Gastrocnemius medialis (tissue), 4 donors: Measurements from ENCODE around the gene SLX4IP. TPM values are rescaled to one million over a fixed set of nuclear protein-coding genes. Genes with fewer than 3 reads are reported as not detected.

Experiments used
- ATAC-seq, 2 donors: fragments of 150-250 bp; one replicate each; pipeline ENCODE4 v1.9.1; 2016
- DNase-seq, 2 donors: peaks; one replicate each; pipeline ENCODE4 v3.0.0-alpha.2; 2019
- H3K27ac ChIP-seq, 4 donors: fragments of 200-600 bp; sonication (generic); 1 replicate in 1 of 4; 2 replicates in 3 of 4; pipeline ENCODE4 v1.5.1; 2016 to 2018; ENCODE audit warnings: mild to moderate bottlenecking in 2 of 4, moderate library complexity in 1 of 4
- H3K27me3 ChIP-seq, 3 donors: fragments of 200-600 bp; sonication (generic) in 2 of 3; 1 replicate in 1 of 3; 2 replicates in 2 of 3; pipeline versions ENCODE4 v1.5.1 to v1.6.0; 2016 to 2019; ENCODE audit warnings: mild to moderate bottlenecking in 1 of 3, moderate library complexity in 1 of 3
- H3K36me3 ChIP-seq, 2 donors: fragments of 200-600 bp; sonication (generic) in 1 of 2; one replicate each; pipeline ENCODE4 v1.5.1; 2017 to 2018
- H3K4me1 ChIP-seq, 2 donors: fragments of 200-600 bp; sonication (generic) in 1 of 2; one replicate each; pipeline ENCODE4 v1.5.1; 2016 to 2017; ENCODE audit warnings: mild to moderate bottlenecking in 2 of 2
- H3K4me3 ChIP-seq, 4 donors: fragments of 200-600 bp; sonication (generic) in 3 of 4; 1 replicate in 1 of 4; 2 replicates in 3 of 4; pipeline ENCODE4 v1.5.1; 2016 to 2019; ENCODE audit warnings: mild to moderate bottlenecking in 2 of 4
- H3K9me3 ChIP-seq, 3 donors: fragments of 200-600 bp; sonication (generic) in 2 of 3; 1 replicate in 1 of 3; 2 replicates in 2 of 3; pipeline ENCODE4 v1.5.1; 2016 to 2019
- POLR2A ChIP-seq, 2 donors: fragments of 450-650 bp; IDR thresholded peaks; one replicate each; pipeline ENCODE4 v1.6.1; 2017; ENCODE audit warnings: antibody characterized with exemption in 2 of 2, mild to moderate bottlenecking in 2 of 2, moderate library complexity in 2 of 2
- in situ Hi-C, 4 donors: fragments of 200-750 bp; cut with MboI; loops; one replicate each; pipeline versions ENCODE4 v1.15.0 to v1.8.0; 2017; ENCODE audit warnings: low sequenced_read_pairs in 4 of 4
- intact Hi-C: fragments of 100-400 bp; cut with DNase I; formaldehyde crosslinking; loops from one replicate; pipeline ENCODE4 v1.15.1; 2023; ENCODE audit warnings: low total_unique reads
- total RNA-seq, 4 donors: library from RNA; depleted of rRNA; stranded (reverse); fragments of >200 nt; gene quantifications; one replicate each; pipeline versions ENCODE4 v1.1.0 to v1.2.3, GENCODE V29; 2016
- TF ChIP-seq, protein P1 (sequence below), 5 experiments: fragments of 450-650 bp in 3 of 5; fragments of 200-600 bp in 2 of 5; sonication (generic) in 2 of 5; IDR thresholded peaks in 4 of 5; conservative IDR thresholded peaks in 1 of 5; 1 replicate in 4 of 5; 2 replicates in 1 of 5; pipeline ENCODE4 v1.5.1; 2016 to 2019; ENCODE audit warnings: antibody characterized with exemption in 5 of 5, mild to moderate bottlenecking in 3 of 5, moderate library complexity in 3 of 5

The SLX4IP gene
- total RNA-seq, 4 donors from 2014 or later: 0.22 to 1.3 (median 0.71) TPM

DNA sequence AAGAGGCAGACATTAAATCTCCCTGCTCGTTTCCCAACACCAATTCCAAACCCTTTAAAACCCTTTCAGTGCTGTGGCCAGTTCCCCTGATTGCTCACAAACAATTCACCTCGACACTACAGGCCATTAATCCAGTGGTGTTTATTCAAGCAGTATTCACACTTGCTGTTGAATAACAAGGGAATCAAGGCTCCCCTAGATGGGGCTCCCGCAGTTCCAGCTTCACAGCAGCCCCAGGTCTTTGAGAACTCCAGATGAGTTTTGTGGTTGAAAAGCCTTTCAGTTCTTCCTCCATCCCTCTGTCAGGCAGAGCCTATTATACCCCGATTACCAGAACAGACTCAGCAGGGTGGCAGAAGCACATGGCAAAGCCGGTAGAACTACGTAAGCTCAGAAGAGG, 202.5 kb downstream of the SLX4IP start:
- Histone ChIP-seq H3K4me3 (no peak overlapping the region), H3K9me3 (no peaks in the 10 kb centered on the region), H3K27ac (peak overlapping the region; percentile 37 to 66 (median 62)), H3K27me3 (no peaks in the 10 kb centered on the region), H3K4me1 (peaks cover 17 to 25% of the 10 kb centered on the region in 2 donors), H3K36me3 (peaks cover 0 to 18% of the 10 kb centered on the region in 2 donors)
- DNase-seq (no peak), ATAC-seq (no peak)
- in situ Hi-C loops (no loop called here), intact Hi-C loops (no loop called here)
- no peak for TF ChIP-seq POLR2A (IDR thresholded peaks at IDR 0.05)
- TF ChIP-seq, protein P1, sequence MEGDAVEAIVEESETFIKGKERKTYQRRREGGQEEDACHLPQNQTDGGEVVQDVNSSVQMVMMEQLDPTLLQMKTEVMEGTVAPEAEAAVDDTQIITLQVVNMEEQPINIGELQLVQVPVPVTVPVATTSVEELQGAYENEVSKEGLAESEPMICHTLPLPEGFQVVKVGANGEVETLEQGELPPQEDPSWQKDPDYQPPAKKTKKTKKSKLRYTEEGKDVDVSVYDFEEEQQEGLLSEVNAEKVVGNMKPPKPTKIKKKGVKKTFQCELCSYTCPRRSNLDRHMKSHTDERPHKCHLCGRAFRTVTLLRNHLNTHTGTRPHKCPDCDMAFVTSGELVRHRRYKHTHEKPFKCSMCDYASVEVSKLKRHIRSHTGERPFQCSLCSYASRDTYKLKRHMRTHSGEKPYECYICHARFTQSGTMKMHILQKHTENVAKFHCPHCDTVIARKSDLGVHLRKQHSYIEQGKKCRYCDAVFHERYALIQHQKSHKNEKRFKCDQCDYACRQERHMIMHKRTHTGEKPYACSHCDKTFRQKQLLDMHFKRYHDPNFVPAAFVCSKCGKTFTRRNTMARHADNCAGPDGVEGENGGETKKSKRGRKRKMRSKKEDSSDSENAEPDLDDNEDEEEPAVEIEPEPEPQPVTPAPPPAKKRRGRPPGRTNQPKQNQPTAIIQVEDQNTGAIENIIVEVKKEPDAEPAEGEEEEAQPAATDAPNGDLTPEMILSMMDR (IDR thresholded peaks at IDR 0.05 in 4 of 5, conservative IDR thresholded peaks at IDR 0.05 in 1 of 5): no peak

GRCh38 chr20:10639077-10639736, 204.1 kb downstream of the SLX4IP start:
- peak overlapping the region; percentile 44 to 54 (median 48) for H3K27ac ChIP-seq
- ATAC-seq (no peak), DNase-seq (no peak)
- no peak overlapping the region for H3K4me3 ChIP-seq
- in situ Hi-C loops (no loop called here), intact Hi-C loops (no loop called here)
- H3K4me1 ChIP-seq: peaks cover 17 to 21% of the 10 kb centered on the region in 2 donors
- TF ChIP-seq, protein P1 (IDR thresholded peaks at IDR 0.05 in 4 of 5, conservative IDR thresholded peaks at IDR 0.05 in 1 of 5): no peak
- TF ChIP-seq POLR2A (IDR thresholded peaks at IDR 0.05): no peak
- peaks cover 0 to 19% of the 10 kb centered on the region in 2 donors for H3K36me3 ChIP-seq
- no peaks in the 10 kb centered on the region for H3K9me3 ChIP-seq
- H3K27me3 ChIP-seq: no peaks in the 10 kb centered on the region

DNA sequence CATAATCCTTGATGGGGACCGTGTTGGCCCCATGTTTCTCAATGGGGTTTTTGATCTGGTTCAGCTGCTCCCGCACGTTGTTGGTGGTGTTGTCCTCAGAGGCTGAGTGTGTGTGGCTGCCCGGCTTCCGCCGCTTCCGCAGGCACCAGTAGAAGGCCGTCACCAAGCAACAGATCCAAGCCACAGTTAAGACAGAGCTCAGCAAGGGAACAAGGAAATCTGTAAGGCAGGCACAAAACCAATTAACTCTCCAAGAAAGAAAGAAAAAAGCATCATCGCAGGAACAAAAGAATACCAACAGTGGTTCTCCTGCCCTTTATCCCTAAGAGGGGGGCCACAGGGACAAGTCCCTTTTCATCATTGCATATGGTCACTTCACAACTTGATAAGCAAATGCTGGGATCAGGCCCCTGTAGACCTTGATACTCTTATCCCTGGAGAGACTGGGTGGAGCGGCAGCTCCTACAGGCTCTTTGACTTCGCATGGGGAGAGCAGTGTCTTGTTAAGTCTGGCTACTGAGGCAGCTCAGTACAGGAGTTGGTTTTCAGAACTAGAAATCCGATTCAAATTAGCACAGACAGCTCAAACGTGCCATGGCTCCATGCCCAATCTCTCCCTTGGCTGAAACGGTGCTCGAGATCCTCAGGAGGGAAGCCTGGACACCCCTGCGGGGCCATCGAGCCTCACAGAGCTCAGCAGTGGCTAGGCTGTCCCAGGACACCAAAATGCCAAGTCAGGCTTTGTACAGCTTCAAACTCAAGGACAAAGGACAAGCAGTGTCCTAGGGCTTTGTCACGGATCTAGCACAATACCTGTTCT, 204.8 kb downstream of the SLX4IP start:
- Histone ChIP-seq H3K4me3 (no peak overlapping the region), H3K4me1 (peaks cover 17 to 21% of the 10 kb centered on the region in 2 donors), H3K27me3 (no peaks in the 10 kb centered on the region), H3K36me3 (peaks cover 0 to 24% of the 10 kb centered on the region in 2 donors), H3K9me3 (no peaks in the 10 kb centered on the region), H3K27ac (peak overlapping the region; percentile 44 to 54 (median 48))
- intact Hi-C loops: no loop called here
- no peak for ATAC-seq
- in situ Hi-C loops: no loop called here
- DNase-seq: no peak
- TF ChIP-seq, protein P1 (IDR thresholded peaks at IDR 0.05 in 4 of 5, conservative IDR thresholded peaks at IDR 0.05 in 1 of 5): no peak
- no peak for TF ChIP-seq POLR2A (IDR thresholded peaks at IDR 0.05)

DNA sequence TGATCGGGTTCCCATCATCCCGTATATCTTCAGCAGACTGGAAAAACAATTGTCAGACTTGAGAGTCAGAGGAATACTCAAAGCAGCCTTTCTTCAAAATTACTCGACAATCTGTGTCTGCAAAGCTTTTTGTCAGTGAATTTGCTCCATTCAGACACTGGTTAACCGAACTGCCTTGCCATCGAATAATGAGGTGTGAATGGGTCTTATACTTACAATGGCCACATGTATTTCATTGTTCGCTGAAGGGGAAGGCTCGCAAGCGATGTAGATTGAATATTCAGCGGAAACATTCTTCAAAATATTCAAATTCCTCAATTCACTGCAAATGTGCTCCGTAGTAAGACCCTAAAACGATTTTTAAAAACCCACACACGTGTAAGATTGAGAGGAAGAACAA, 205.8 kb downstream of the SLX4IP start:
- ATAC-seq: no peak
- TF ChIP-seq, protein P1 (IDR thresholded peaks at IDR 0.05 in 4 of 5, conservative IDR thresholded peaks at IDR 0.05 in 1 of 5): no peak
- TF ChIP-seq POLR2A (IDR thresholded peaks at IDR 0.05): no peak
- Histone ChIP-seq H3K4me1 (peaks cover 16 to 18% of the 10 kb centered on the region in 2 donors), H3K27me3 (no peaks in the 10 kb centered on the region), H3K4me3 (no peak overlapping the region), H3K9me3 (no peaks in the 10 kb centered on the region), H3K36me3 (peaks cover 0 to 25% of the 10 kb centered on the region in 2 donors), H3K27ac (peak overlapping the region in 3 of 4 donors; percentile 16 to 54 (median 52))
- in situ Hi-C loops (no loop called here), intact Hi-C loops (no loop called here)
- no peak for DNase-seq
